A549 treated with dexamethasone at 1 μM for 4 hours (cell line): ENCODE data around the gene COG4. TPM values are rescaled to one million over a fixed set of nuclear protein-coding genes. Genes with fewer than 3 reads are reported as not detected.

Source experiments
- total RNA-seq: library from RNA; stranded (reverse); fragments of 200-300 nt; extraction: Qiagen RNA extraction; gene quantifications from 5 replicates; pipeline ENCODE4 v1.2.3, GENCODE V29; 2022

COG4 gene
- 25.6 to 31.7 TPM (median 30.7 TPM) in 5 replicates for total RNA-seq

DNA sequence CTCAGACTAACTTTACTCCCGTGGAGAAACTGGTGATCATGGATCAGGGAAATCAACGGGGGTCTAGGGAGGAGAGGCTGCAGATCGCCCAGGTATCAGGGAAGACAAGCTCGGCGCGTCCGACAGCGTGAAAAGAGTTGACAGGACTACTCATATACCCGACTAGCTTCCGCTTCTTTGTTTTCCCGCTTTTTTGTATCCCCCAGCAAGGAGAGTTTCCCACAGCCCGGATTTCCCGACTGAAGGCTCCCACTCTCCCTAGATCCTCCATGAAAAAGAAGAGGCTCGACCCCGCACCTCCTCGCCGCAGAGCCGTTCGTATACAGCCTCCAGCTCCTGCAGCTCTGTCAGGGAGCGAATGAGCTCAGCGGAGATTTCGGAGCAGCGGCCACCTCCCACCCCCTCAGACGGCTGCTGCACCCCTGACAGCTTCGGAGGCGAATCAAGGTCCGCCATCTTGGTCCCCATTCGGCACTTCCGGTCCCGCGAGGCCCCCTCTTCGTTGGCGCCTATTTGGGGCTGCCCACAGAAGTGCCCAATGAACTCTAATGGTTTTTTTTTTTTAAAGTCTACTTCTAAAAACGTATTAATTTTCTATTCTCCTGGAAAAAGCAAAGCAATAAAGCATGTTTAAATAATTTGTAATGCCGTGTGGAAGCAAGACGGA lies at the start of gene COG4:
COG4 (minus strand) TSS at position 479 of the 667 bp plus-strand sequence; CDS start at position 468, 11 bp downstream.

DNA sequence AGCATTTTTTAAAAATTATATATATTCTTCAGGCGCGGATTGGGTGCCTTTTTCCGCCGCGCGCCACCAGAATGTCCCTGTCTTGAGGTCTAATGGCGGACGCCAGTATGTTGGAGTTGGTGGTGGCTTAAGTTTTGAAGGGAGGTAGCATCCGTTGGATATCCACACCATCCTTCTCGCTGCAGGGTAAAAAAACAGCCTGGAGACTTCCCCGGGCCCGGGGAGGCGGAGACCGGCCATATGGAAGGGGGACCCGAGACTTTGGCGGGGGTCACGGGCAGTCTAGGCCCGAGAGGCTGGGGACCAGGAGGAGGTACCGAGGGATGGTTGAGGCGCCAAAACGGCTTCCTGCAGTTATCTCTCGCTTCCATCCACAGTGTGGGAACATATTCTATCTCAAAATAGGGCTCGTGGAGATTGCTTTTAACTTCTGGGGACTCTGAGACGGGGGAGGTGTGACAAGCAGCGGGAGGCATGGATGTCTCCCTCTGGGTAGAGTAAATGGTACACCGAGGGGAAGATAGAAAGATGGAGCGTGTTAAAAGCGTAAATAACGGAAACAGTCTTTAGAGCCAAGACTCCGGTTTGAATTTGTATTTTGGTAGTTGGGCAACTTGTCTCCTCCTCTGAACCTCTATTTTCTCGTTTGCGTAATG lies 517 bp upstream of the COG4 start, which contains the start of gene SF3B3:
SF3B3 (plus strand) TSS at position 74 of the 656 bp plus-strand sequence. CDS start 2,841 bp downstream, outside the sequence.

DNA sequence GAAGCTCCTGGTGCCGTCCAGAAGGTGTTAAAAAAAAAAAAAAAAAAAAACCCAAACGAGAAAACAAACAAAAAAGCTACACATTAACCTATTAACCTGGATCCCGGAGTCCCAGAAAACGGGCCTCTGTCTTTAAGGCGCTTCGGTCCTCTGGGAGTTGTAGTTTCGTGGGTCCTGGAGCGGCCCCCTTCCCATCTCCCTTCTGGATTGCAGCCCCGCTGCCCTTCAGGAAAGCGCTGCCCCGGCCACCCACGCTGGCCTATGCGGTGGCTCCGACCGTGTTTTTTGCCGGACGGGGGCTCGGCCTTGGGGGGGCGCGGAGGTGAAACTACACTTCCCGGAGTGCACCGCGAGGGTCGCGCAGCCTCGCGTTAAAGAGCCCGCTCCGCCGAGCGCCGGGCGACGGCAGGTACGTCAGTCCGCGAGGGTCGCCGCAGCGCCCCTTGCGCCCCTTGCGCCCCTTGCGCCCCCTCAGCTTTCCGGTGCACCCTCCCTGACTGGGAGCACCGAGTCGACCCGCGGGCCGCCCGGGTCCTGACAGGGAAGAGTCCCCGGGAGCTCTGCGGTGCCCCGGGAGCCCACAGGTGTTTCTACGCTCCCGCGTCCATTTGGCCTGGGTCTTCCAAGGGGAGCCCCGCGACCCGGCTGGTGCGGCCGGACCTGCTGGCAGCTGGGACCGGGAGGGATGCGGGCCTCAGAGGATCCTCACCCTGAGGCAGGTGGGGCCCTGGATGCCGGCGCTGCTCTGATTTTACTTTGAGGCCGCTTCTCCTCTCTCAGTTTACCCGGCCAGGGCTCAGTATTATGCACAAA lies 68.9 kb downstream of the COG4 start, which contains the start of gene FCSK:
FCSK (plus strand) TSS at position 374 of the 813 bp plus-strand sequence. CDS start 8,596 bp downstream, outside the sequence.

GRCh38 chr16:70438969-70439862 lies 84.1 kb downstream of the COG4 start, which contains the start of gene ST3GAL2:
TSS of gene ST3GAL2 (minus strand) at chr16:70439100. CDS start at chr16:70398530, 40,570 bp downstream.

Other genes with a start within 250 kb of the COG4 start
- gene AARS1, start 234.0 kb downstream of the COG4 start, total RNA-seq, result 79.7 to 107 TPM (median 97.3 TPM) in 5 replicates
- gene DDX19B, start 224.4 kb downstream of the COG4 start, total RNA-seq, result 27.8 to 31.5 TPM (median 28.6 TPM) in 5 replicates
- 36.4 to 43.8 TPM (median 41.7 TPM) in 5 replicates for gene DDX19A, start 176.7 kb downstream of the COG4 start, total RNA-seq
- 18.2 to 26.7 TPM (median 22.0 TPM) in 5 replicates for gene ST3GAL2, start 84.5 kb downstream of the COG4 start, total RNA-seq
- 3.3 to 5.7 TPM (median 4.5 TPM) in 5 replicates for gene FCSK, start 69.0 kb downstream of the COG4 start, total RNA-seq
- gene SF3B3, start 262 bp upstream of the COG4 start, total RNA-seq, result 134 to 241 TPM (median 203 TPM) in 5 replicates
- 0.33 to 0.69 TPM (median 0.39 TPM) in 5 replicates for gene IL34, start 123.0 kb upstream of the COG4 start, total RNA-seq
- gene MTSS2, start 162.5 kb upstream of the COG4 start, total RNA-seq, result 66.0 to 127 TPM (median 117 TPM) in 5 replicates